Skin epidermis (tissue), 12 donors: ENCODE results near the gene GPR85.
A peak's percentile ranks its signal among the peaks of the same experiment; 100 is the strongest.

ENCODE experiments used
- H3K27ac ChIP-seq, 21 experiments: fragments of 200-600 bp; sonication (generic) in 11 of 21; one replicate each; pipeline ENCODE4 v1.5.0; 2020; ENCODE audit warnings: mild to moderate bottlenecking in 3 of 21, inconsistent platforms in 2 of 21, moderate library complexity in 2 of 21
- H3K4me3 ChIP-seq, 7 experiments: fragments of 200-600 bp; sonication (generic) in 2 of 7; one replicate each; pipeline ENCODE4 v1.5.0; 2020; ENCODE audit warnings: inconsistent platforms in 2 of 7, mild to moderate bottlenecking in 2 of 7, moderate library complexity in 1 of 7

Gene GPR85, protein sequence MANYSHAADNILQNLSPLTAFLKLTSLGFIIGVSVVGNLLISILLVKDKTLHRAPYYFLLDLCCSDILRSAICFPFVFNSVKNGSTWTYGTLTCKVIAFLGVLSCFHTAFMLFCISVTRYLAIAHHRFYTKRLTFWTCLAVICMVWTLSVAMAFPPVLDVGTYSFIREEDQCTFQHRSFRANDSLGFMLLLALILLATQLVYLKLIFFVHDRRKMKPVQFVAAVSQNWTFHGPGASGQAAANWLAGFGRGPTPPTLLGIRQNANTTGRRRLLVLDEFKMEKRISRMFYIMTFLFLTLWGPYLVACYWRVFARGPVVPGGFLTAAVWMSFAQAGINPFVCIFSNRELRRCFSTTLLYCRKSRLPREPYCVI

DNA sequence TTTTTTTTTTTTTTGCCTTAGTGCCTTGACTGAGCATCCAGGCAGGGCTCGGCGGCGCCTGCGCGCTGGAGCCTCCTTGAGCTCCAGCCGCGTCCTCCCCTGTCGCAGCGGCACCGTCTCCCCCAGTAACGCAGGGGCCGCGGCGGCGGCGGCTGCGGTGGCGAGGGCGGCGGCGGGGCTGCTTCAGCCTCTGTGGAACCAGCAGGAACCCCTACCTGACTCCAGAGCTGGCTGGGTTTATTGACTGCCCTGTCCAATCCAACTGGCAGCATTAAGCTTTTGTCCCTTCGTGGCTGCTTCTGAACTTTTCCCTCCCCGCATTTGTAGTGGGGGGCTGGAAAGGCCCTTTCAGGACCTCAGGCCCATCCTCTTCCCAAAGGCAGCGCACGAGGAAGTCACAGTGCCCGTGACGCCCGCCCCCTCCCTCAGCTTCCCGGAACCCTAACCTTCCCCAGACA, at the start of gene GPR85:
GPR85 (minus strand) TSS at position 397 of the 458 bp plus-strand sequence. CDS start 2,106 bp downstream, outside the sequence.
- H3K27ac ChIP-seq = peak within 1 kb of the TSS in 14 of 21 experiments; percentile 4 to 80 (median 63)
- peak within 1 kb of the TSS; percentile 20 to 49 (median 35) for H3K4me3 ChIP-seq

DNA sequence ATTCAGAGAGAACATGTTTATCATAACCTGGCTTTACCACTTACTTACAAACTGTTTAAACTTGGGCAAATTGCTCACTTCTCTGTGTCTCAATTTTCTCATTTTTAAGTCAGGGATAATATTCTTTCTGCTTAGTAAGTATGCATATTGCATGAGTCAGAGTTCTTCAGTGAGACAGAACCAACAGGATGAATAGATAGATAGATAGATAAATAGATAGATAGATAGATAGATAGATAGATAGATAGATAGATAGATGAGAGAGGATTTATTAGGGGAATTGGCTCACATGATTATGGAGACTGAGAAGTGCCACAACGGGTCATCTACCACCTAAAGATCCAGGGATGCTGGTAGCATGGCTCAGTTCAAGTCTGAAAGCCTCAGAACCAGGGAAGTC, 47.4 kb upstream of the GPR85 start:
- H3K4me3 ChIP-seq = no peak overlapping the region
- H3K27ac ChIP-seq = no peak overlapping the region

- H3K27ac ChIP-seq = no peak overlapping the region
Observed at GRCh38 chr7:113131367-113131766, 44.7 kb upstream of the GPR85 start.

DNA sequence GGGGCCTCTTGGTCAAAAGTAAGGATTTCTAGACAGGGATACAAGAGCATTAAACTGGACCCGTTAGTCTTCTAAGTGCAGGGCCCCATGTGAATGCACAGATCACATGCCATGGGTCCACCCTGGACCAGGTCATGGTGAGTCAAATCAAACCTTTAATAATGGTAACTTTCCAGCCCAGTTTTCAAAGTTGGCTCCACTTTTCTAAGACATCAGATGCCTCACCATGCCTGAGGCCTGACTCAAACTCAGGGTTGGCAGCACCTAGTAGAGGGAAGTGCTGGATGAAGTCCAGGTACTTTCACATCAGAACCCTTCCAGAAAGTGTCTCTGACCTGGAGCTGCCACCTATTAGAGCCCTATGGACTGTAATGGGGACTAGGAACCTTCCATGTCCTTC, 41.4 kb upstream of the GPR85 start:
- no peak overlapping the region for H3K27ac ChIP-seq
- no peak overlapping the region for H3K4me3 ChIP-seq

More at GRCh38 chr7:113131367-113131766, 44.7 kb upstream of the GPR85 start:
- no peak overlapping the region for H3K4me3 ChIP-seq

- Histone ChIP-seq H3K27ac (no peak overlapping the region), H3K4me3 (no peak overlapping the region)
Observed at GRCh38 chr7:113125728-113126127, 39.1 kb upstream of the GPR85 start.

DNA sequence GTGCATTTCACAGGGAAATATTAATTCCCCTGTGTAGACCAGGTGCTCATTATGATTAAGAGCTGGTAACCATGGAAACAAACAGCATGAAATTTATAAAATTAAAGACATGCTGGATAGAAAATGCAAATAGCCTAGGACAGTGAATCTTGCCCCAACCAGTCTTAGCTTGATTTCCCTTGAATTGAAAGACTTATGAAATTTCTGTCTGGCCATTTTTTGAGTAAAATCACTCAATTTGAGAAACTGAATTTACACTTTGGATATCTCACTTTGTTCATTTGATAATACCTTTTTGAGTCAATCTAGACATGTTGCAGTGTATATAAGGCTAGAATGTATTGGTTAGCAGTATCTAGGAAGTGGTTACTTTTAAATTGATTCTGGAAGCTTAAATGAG, 36.1 kb upstream of the GPR85 start:
- no peak overlapping the region for H3K4me3 ChIP-seq
- H3K27ac ChIP-seq = no peak overlapping the region

DNA sequence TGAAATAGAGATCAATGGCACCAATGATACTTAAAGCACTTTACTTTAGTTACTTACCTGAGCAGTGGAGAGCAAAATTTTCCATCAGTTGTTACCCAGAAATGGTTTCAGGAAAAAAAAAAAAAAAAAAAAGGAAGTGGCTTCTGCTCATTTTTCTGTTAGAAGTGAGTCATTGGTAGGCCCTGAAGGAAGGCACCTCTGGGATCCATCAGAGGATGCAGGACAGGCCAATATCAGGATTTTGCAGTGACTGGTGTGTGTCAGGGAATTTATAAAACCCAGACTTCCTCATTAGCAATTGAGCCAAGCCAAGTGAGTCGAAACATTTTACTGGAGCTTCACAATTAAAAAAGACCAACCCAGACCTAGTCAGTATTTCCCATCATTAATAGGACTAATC, 34.0 kb upstream of the GPR85 start:
- Histone ChIP-seq H3K4me3 (no peak overlapping the region), H3K27ac (no peak overlapping the region)

- peak overlapping the region in 1 of 21 experiments; percentile 69 for H3K27ac ChIP-seq
- peak overlapping the region in 1 of 7 experiments; percentile 58 for H3K4me3 ChIP-seq
Observed at GRCh38 chr7:113119429-113119828, 32.8 kb upstream of the GPR85 start.

DNA sequence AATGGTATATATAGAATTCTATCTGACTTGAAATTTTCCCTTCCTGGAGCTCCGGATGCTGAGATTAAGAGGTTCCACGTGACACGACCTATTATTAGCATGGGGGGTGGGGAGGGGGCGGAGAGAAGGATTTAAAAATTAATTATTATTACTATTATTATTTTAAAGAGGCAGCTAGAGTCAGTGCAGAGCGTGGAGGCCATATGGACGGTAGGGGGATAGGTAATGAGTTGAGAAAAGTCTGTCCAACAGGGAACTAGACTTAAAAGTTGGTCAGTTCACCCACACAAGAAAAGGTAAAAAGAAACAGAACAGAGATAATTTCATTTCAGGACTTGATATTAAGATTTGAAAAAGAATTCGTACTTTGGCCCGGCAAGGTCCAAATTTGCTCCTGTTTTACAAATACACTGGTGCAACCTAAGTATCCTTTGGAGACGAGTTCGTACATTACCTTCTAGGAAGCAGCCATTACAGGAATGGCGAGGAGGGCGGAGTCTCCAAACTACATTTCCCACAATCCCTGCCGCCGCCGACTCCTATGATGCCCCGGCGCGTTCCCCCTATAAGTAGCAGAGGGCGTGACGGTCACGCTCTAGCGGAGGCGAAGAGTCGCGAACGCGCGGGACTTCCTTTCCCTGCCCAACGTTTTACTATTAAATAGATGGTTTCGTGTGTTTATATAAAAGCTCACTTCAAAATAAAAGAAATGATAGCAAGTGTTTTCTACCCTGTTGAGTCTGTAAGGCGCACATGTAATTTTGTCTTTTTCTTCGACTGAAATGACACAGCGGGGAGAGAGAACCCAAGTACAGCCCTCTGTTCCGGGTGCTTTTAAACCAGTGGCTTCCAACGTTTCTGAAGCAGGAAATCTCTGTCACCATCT, 31.7 kb upstream of the GPR85 start, which contains the start of gene SMIM30:
SMIM30 (minus strand) TSS at position 481 of the 886 bp plus-strand sequence. CDS start 976 bp downstream, outside the sequence.
- Histone ChIP-seq H3K27ac (peak within 1 kb of the TSS in 19 of 21 experiments; percentile 31 to 84 (median 65)), H3K4me3 (peak within 1 kb of the TSS; percentile 46 to 61 (median 53))

DNA sequence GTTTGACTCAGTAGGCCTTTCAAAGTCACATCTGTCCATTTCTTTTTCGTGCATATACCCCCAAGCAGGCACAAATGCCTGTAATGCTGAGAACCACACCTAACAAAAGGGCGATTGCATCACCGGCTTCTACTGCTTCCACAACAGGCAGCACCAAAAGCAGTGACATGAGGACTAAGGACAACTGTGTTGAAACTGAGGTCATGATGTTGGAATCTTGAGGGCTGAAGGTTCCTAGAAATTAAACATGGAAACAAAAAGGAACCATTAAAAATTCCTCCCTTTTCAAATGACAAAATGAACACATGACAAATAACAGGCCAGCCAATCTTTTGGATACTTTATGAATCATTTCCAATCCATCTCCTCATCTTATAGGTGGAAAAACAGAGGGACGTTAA, 30.7 kb upstream of the GPR85 start:
- Histone ChIP-seq H3K4me3 (peak overlapping the region in 2 of 7 experiments; percentile 48 to 61), H3K27ac (peak overlapping the region in 6 of 21 experiments; percentile 65 to 84 (median 76))

- no peak overlapping the region for H3K4me3 ChIP-seq
- no peak overlapping the region for H3K27ac ChIP-seq
Observed at GRCh38 chr7:113113912-113114311, 27.3 kb upstream of the GPR85 start.

DNA sequence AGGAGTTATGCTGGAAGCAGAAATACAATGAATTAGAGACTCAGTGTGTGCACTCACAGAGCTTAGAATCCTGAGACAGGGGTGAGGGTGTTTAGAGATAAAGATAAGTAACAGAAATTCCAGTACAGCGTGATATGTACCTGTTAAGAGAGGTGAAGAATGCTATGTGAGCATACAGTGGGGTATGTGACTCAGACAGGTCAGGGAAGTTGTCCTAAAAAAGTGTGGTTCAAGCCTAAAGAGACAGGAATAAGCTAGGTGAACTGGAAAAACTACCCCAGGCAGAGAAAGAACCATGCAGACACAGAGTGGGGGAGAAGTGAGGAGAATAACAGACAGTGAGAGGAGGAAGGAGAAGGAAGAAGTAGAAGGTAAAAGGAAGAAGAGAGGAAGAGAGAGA, 23.1 kb upstream of the GPR85 start:
- H3K4me3 ChIP-seq = no peak overlapping the region
- no peak overlapping the region for H3K27ac ChIP-seq

GRCh38 chr7:113100121-113100603, 13.5 kb upstream of the GPR85 start:
- H3K4me3 ChIP-seq = no peak overlapping the region

DNA sequence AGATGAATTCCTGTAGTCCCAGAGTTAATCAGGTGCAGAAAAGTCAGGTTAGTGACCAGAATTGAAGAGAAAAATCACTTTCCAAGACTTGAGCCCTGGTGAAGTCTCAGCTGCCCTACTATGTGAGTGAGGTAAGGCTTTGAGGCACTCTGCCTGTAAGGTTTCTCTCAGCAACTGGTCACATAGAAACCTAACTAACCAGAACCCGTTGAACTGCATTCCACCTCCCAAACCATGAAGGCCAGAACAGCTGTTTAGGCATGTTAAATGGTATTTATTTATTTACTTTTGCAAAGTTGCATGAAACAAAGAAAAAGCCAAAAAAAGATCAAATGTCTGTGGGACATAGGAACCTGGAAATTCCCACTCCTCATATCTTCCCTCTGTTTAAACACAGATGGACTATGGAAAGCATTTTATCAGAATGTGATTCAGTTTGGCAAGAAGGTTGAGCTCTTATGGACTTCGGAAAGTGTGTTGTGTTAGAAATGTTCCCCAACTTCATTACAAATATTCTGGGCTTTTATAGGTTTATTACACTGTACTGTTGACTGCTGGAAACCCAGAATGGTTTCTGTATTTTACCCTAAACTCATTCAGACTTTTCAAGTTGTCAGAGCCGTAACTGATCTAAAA, 12.8 kb upstream of the GPR85 start:
- Histone ChIP-seq H3K27ac (no peak overlapping the region), H3K4me3 (no peak overlapping the region)

More at GRCh38 chr7:113100121-113100603, 13.5 kb upstream of the GPR85 start:
- H3K27ac ChIP-seq = no peak overlapping the region

DNA sequence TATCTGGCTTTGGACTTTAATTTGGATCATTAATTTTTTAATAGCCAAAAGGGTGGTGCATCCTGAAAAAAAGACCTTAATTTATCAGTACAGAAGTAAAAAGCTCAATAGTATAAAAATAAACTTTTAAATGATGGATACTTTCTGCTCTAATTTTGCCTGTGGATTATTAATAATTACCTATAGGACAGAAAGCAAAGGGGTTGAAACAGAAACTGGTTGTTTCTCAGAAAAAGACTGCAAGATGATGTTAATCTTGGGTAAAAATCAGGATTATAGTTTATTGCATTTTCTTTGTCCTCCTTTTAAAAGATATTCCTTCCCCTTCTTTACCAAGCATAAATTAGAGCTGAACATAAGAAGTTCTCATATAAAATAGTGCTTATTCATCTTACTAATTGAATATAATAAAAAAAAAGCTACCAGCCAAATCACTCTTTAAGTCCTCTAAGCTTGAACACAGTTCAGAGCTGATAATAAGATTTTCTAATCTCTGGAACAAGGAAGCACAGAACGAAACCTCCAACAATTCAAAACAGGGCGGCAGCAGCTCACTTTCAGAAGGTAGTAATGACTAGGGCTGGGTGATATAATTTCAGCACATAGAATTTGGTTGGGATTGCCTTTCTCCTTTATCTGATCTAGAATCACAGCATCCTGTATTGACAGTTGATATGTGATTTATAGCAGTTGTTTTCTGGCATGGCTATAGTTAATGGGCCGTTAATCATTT, 8.1 kb upstream of the GPR85 start:
- no peak overlapping the region for H3K27ac ChIP-seq
- no peak overlapping the region for H3K4me3 ChIP-seq

DNA sequence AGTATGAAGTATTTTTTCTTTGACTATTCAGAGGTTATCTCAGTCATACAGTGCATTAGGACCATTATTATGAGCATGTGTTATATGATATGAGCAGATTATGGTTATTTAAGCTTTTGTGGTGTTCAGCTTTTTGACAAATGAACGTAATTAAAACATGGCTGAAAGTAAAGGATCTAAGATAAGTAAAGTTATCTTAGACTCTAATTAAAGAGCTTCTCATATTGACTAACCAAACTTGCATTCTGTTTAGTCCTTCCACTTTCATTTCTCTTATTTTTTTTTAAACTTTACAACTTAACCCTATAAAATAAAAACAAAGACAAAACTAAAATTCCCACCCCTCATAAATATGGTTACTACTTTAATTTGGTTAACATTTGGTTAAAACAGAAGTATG, 6.9 kb upstream of the GPR85 start:
- no peak overlapping the region for H3K27ac ChIP-seq
- H3K4me3 ChIP-seq = no peak overlapping the region

DNA sequence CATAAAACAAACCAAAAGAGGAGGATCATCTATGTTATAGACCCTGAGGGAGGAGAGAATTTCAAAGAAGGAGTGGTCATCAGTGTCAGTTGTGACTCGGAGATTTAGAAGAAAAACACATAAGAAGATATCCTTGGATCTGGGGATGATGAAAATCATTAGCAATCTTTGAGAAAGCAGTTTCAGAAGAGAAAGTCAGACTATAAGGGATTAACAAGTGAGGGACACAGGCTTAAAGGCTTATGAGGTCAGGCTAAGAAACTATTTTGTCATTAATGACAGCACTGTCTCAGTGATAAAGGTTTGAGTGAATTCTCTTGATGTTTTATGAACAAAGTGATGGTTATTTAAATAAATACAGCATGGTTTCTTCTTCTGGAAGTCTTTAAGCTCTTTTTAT, 6.1 kb upstream of the GPR85 start:
- Histone ChIP-seq H3K4me3 (no peak overlapping the region), H3K27ac (no peak overlapping the region)

GRCh38 chr7:113087071-113087998, 708 bp upstream of the GPR85 start:
- Histone ChIP-seq H3K27ac (peak overlapping the region in 8 of 21 experiments; percentile 23 to 80 (median 70)), H3K4me3 (peak overlapping the region in 5 of 7 experiments; percentile 20 to 49 (median 32))
